HuH-7.5 (cell line): Measurements from ENCODE around the gene TMEFF2.
"Not testable (repeated sequence)": the region's sequence is repeated elsewhere in the genome, so short reads cannot be mapped to it uniquely, and the experiment has no call there.

Experiments
- DNase-seq: peaks from one replicate; pipeline ENCODE4 v3.0.0; 2011; ENCODE audit warnings: low spot score

TMEFF2 gene

DNA sequence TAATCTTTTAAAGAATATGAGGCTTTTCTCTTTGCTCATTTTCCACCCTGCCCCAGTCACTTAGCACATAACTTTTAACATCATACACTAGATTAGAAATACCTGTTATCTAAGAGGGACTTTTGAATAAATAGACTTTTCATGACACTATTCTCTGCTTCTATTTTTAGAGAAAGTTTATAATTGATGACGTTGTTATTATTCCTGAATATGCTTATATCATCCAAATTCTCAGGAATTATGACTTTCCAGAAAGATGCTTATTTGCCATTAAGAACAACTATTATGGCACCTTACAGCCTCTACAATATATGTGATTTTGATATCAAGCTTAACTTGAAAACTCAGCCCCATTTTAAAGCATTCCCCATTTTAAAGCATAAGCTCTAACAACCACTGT, 11.4 kb downstream of the TMEFF2 start:
- DNase-seq, result no peak

DNA sequence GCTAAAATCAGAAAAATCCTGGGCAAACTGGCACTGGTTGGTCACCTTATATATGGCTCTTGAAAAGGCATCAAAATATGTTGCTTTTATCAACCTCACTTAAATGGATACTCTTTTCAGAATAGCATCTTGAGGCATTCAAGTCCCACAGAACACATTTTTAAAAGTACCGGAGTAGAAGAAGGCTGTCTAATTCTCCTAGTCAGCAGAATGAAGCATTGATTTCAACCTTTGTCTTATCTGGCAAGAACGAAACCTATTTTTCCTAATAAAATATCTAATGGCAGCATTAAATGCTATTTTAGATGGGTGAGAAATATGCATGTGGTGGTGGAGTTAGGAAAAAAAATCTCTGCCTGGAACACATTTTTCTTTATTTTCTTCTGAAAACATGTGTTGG, 27.8 kb downstream of the TMEFF2 start:
- DNase-seq, result no peak

DNA sequence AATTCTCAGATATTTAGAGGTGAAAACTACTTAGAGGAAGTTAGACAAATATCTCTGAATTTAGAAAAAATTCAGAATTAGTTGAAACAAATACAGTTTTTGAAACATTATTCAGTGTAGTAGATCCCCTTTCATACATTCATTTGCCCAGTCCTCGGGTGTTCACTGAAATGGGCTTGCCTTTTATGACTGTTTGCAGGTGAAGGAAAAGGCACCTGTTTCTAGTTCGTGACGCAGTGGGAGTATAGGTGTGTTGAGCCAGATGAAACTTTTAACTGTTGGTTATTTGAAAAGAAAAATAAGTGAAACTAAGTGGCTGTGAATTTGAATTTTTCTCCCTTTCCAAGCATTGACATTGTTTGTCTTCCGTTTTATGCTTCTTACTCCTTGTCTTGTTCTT, 28.9 kb downstream of the TMEFF2 start:
- DNase-seq, result no peak

DNA sequence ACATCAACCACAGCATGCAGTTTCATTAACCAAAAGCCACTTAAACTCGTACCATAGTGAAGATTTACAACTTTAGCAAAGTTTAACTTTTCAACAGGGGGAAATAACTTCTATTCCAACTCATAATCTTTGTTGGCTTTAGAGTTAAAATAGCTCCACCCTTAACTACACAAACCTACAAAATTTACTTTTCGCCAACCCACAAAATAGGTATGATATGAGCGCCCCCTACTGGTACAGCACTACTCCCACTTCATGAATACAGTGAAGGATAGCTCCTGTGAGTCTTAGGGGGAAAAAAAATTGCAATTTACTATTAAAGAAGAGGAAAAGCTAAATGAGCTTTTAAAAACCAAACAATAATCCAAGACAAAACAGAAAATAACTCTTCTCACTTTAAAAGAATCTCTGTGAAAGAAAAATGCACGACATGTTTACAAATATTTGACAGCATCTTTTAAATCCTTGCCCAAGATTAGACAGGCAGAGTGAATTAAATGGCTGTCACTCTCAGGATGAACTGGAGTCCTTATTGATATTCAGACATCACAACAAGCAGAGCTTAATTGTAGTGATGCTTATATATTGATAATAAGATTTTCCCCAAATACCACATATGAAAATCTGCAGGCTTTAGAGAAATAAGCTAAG, 32.2 kb downstream of the TMEFF2 start:
- peak; percentile 4 for DNase-seq

DNA sequence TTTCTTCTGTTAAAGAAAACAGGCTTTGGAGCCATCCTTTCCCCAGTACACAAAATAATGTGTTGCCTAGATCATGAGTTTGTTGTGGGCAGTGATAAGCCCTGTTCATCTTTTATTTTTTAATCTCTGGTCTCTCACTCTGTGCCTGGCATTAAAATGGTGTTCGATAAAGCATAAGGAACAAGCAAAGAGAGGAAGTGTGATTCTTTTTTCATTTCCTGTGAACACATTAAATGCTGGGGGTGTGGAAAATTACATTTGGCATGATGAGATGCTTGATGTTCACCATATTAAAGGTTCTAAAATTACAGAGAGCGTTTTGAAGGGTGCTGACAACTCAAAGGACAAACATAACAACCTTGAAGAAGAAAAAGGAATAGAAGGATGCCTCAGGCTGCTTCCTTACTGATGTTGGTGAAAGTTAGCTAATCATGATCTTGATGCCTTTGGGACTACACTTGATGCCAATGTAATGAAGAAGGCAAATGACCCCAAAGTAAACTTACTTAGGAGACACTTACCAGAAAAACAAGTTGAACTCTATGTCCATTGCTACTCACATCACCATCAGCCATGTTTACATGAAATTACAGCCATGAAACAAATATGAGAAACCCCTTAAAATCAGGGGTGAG, 33.0 kb downstream of the TMEFF2 start:
- no peak for DNase-seq

DNA sequence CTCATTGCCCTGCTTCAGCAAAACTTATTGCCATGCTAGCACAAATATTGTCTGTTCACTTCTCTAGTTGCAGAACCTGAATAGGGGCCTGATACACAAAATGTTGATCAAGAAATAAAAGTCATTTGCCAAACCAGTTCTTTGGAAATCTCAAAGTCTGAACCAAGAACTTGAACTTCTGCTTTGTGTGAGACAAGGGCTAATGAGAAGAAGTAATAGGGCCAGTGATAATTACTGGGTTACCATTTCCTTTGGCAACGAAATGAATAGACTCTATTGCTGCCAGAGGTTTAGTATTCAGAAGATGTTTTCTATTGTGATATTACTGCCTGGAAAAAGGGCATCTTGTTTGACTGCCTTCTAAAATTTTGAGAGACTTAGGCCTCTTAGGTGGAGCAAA, 35.0 kb downstream of the TMEFF2 start:
- DNase-seq, result no peak

DNA sequence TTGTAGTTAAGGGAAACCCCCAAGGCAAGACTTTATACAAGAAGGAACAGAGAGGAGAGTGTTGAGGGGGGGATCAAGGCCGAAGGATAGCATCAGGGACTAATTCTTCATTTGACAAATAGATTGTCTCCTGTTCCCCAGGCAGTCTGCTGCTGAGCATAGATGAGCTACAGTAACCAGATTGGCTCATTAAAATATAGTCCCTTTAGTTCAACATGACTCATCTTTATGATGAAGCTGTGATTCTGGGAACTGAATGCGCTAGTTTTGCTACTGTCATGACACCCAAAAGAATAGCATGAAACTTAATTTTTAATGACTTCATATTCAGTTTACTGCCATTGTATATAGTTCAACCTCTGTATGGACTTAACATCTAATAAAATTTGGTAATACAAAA, 35.5 kb downstream of the TMEFF2 start:
- DNase-seq, result no peak

DNA sequence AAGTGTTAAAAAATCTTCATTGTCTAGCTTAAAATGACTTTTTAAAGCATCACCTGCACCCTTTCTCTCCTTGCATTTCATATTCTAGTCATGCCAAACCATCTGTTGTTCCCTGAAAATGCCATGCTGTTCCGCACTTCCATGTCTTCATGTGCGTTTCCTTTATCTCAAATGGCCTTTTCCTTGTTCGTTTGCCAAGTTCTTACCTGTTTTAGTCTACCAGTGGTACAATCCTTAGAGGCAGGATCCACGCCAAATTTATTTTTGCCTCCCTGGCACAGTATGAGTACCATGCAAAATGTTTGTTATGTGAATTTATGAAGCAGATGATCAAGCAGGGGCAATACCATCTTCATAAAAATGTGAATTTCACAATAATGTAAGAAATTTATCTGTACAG, 37.0 kb downstream of the TMEFF2 start:
- DNase-seq, result no peak

DNA sequence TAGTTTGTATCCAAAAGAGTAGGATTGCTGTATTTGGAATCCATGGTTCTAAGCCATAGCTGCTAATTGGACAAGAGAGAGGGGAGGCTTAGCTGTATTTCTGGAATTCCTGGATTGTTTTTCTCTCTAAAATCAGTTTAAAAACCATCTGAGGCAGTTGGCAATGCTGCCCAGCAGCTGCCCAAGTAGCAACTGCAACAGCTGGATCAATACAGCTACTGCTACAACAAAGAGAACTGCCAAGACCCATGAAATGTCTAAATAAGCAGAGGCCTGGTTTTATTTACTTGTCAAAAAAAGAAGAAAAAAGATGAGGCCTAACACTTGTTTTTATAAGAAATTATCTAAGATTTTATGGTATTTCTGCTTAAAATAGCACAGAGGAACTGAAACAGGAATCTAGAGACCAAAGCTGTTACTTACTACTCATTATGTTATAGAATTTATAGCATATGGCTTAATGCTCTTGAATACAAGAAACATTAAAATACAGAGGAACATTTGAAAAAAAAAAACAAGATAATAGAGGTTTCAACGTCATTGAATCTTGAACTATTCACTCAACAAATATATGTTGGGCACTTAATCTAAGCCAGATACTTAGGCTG, 39.1 kb downstream of the TMEFF2 start:
- DNase-seq, result no peak

DNA sequence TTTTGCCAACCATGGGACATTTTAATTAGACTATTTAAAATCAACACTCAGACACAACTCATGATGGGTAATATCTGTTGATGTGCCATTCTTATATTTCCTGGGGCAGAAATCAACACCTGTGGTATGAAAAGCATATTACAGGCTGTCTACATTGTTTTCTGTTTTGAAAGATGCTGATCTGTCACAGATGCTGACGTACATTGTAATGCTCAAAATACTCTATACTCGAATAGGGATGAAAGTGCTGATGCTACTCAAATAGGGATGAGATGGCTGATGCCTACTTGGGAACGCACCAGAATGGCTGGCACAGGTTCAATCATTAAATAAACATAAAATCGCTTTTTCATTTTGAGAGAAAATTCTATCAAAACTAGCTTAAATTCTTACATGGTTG, 41.2 kb downstream of the TMEFF2 start:
- DNase-seq, result no peak

DNA sequence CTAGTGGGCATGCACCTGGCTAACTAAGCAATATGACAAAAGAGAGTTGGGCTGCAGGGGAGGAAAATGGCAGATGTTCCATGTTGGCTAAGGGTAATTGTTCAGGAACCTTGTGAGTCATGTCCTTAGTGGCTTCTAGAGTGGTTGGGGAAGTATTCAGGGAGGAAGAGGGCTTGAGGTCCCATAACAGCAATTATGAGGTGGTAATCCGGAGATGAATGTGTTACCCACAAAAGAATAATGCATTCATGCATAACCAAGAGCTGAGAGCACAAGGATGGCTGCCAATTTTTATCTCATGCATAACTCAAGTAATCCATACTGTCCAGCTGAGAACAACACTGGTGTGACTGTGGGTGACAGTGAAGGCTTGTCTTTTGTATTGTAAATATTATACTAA, 42.9 kb downstream of the TMEFF2 start:
- no peak for DNase-seq

DNA sequence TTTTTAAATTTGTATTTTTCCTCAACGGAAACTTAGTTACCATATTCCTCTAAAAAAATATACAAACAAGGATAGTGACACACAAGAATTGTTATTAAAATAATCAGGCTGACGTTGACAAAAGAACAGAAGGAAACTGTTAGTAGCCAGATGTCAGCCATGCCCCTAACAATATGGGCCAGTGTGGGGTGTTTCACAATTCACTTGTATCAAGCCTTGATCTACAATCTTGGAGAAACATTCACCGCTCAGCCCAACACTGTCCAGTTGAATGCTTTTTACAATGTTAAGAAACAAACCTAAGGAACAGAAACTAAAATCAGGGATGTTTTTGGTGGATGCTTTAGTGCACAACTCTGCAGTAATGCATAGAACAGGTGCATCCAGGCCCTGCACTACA, 44.6 kb downstream of the TMEFF2 start:
- no peak for DNase-seq

DNA sequence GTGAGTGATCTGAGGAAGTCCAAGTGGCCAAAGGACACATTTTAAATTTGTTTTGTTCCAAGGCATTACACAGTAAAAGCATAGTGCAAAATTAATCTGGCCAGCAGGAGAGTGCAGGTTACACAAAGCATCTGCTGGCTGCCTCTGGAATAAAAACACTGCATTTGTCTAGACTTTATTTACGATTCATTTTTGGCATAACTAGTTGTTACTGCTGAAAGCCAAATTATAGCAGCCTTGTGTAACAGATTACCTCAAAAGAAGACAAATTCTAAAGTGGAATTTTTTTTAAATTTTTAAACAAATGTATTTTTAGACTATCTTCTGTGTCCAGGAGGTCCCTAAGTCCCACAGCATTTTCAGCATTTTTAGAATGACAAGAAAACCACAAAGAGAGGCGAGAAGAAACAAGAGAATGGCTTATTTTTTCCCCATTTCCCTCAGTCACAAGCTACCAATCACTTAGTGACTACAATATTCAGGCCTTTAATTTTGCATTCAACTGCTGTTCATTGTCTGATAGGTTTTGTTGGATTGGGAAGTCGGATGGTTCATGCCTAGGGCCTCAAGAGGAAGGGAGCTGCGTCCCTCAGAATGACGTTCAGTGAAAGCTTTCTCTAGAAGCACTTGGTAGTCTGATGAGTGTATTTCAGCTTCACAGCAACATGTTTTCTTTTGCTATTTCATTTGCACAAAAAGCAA, 46.0 kb downstream of the TMEFF2 start:
- no peak for DNase-seq

DNA sequence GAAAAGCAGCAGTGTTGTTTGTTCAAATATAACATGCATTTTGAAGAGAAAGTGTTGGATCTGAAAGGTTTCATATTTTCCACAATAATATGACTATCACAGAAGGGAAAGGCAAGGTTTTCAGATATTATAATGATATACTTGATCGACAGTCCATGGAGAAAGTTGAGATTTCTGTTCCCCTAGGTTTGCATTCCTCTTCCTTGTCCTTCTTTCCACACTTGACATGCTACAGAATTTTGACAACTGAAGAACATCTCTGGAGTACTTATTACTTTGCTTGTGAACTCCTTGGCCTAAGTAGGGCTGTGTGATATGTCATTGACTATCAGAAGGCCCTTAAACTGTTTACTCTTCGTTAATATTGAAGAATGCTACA, 46.5 kb downstream of the TMEFF2 start:
- no peak for DNase-seq

DNA sequence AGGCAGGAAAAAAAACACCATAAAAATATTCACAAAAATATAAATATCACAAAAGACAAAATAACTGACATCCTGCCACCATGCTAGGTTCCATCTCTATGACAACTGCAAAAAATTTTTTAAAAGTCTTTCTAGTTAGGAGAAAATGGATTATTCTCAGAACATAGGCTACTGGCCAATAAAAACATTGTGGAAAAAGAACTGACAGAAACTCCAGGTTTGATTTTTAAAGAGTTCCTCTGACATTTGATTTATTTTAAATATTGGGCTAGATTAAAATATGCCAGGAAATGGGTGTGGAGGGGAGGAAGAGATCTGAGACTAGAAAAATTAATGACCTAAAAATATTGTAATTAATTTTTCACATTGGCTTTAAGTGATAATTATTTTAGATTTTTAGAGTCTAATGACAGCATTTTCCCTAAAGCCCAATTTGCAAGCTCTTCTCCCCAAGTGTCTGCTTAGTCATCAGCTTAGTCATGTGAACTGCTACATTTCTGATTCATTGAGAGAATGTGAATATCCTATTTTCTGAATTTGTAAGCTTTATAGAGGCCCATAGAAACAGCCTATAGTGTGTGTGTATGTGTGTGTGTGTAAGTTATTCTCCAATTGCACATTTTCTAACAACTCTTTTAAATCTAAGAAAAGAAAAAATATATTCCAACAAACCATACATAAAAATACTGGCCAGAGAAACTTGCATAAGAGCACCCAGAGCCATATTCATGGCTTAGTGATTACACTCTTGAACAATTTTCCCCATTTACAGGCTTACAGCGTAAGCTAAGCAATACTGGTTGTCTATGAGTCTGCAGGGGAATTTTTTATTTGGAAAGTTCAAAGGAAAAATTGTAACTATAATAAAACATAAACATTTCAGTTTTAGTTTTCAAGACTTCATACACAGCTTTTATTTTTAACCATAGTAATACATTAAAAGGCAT, 48.4 kb downstream of the TMEFF2 start:
- no peak for DNase-seq

DNA sequence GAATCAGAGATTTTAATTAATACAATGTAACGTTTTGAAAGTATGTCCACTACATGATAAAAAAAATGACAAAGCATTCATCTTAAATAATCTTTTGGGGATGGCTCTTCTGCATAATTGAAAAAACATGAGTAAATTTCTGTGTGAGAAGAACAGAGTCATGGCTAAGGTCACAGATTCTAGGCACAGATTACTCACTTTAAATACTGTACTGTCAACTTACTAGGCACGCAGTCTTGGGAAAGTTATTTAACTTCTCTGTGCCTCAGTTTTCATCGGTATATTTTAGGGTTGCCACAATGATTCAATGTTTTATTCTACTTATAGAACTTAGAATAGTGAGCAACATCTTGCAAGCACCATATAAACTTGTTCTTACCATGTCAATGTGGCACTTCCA, 49.2 kb downstream of the TMEFF2 start:
- DNase-seq, result no peak

DNA sequence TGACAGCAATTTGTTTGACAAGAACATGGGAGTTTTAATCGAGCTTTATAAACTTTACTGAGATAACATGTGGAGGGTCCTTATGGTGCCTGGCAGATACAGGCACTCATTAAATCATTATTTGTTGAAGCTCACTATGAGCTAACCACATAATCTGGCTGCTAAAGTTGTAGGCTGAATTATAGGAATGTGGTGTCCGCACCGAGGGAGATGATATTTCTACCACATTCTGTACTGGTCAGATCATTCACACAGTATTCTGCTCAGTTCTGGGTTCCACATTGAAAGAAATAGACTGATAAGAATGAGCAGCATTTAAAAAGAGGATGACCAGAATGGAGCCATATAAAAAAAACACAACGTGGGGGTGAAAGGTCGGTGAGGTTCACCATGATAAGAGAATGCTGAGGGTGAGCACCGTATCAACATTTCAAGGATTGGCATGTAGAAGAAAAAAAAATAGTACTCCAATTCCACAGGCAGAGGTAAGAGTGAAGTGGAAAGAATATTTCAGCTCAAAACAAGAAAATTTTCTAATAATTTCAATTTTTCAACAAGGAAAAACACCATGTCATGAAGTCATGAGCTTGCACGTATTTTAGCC, 54.4 kb downstream of the TMEFF2 start:
- no peak for DNase-seq

DNA sequence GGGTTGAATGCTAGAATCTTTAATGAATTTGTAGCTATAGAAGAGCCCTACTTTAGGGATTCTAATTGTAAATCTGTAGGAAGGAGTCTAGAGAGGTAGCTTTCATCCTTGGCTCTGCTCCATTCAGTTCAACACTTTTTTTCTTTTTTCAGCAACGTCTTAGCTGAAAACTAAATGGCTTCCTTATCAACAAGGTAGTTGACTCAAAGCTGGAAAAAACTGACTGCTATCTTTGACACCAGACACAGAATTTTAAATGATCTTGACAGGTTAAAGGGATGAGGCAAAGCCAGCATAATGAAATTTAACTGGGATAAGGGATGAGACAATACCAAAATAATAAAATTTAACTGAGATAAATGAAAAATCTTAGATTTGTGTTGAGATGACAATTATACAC, 54.9 kb downstream of the TMEFF2 start:
- DNase-seq, result no peak

DNA sequence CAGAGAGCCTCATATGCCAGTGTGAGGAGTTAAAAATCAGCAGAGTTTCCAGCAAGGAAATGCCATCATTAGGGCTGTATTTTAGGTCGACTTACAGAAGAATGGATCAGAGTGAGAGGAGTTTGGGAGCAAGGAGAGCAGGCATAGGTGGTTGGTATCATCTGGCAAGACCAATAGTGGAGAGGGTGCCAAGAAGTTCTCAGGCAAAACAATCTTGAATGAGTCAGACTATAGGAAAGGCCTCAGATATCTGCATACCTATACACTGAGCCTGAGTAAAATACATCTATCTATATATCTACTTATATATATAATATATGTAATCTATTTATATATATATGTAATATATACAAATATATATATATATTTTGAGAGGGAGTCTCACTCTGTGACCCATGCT, 57.3 kb downstream of the TMEFF2 start:
- no peak for DNase-seq

DNA sequence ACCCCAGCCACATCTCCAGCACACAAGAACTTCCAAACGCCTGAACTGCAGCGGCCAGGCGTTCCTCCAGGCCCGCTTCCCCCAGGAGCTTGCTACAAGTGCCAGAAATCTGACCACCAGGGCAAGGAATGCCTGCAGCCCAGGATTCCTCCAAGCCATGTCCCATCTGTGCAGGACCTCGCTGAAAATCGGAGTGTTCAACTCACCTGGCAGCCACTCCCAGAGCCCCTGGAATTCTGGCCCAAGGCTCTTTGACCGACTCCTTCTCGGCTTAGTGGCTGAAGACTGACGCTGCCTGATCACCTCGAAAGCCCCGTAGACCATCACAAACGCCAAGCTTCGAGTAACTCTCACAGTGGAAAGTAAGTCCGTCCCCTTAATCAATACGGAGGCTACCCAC, 62.1 kb downstream of the TMEFF2 start:
- not testable (repeated sequence) for DNase-seq

DNA sequence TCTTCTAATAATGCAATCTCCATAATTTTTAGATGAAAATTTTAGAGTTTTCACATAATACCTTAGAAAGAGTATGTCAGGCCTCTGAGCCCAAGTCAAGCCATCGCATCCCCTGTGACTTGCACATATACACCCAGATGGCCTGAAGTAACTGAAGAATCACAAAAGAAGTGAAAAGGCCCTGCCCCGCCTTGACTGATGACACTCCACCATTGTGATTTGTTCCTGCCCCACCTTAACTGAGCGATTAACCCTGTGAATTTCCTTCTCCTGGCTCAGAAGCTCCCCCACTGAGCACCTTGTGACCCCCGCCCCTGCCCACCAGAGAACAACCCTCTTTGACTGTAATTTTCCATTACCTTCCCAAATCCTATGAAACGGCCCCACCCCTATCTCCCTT, 64.4 kb downstream of the TMEFF2 start:
- not testable (repeated sequence) for DNase-seq

DNA sequence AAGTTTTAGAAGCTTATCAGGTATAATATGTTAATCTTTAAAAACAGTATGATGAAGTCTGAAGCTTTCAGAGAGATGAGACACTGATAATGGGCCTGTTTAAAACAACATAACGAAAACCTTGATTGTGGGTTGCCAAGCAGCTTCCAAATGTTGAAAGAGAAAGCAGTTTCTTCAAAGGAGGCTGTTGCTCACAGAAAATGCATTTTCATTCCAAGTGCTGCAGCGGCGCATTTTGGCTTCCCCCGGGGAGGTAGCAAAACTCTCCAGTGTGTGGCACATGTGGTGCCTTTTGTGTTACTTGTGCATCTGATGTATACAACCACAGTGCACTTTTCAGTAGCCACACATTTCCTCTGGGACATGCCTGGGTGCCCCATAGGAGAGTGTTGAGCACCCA, 66.1 kb downstream of the TMEFF2 start:
- DNase-seq, result no peak
